ENCODE results near the gene SMC1B. TPM values are rescaled to one million over a fixed set of nuclear protein-coding genes. Genes with fewer than 3 reads are reported as not detected.

The SMC1B gene
- total and polyA plus RNA-seq, 2 experiments from 2014 or later = 0.10 TPM; not detected in 1

- DNase-seq (ENCODE audit: low spot score) (no peak), ATAC-seq (no peak)
- no peaks in the 10 kb centered on the region for H3K79me2 ChIP-seq (replicated peaks; ENCODE audit: insufficient read depth)
- no peaks in the 10 kb centered on the region for H4K20me1 ChIP-seq (replicated peaks; ENCODE audit: insufficient read depth)
- H3K4me3 ChIP-seq = no peak overlapping the region
- TF ChIP-seq ETS1 (IDR thresholded peaks at IDR 0.05) (no peak), EZH2 (IDR thresholded peaks at IDR 0.05; ENCODE audit: low read depth, unreplicated experiment) (no peak), ZNF331 (CRISPR knock-in tag; IDR thresholded peaks at IDR 0.05; ENCODE audit: low read depth) (no peak), NANOG (IDR thresholded peaks at IDR 0.05; ENCODE audit: borderline replicate concordance) (no peak), STAT1 (IDR thresholded peaks at IDR 0.05; ENCODE audit: unreplicated experiment) (no peak), ZNF114 (CRISPR knock-in tag; IDR thresholded peaks at IDR 0.05) (no peak), EZH2phosphoT487 (IDR thresholded peaks at IDR 0.05; ENCODE audit: unreplicated experiment) (no peak)
- H3K27ac ChIP-seq (ENCODE audit: low read depth) = no peak overlapping the region
- no peaks in the 10 kb centered on the region for H3K9me2 ChIP-seq (ENCODE audit: insufficient read depth)
- no peak overlapping the region for H3K27ac Mint-ChIP-seq
- H3K4me3 Mint-ChIP-seq = no peak overlapping the region
- no peaks in the 10 kb centered on the region for H3K36me3 ChIP-seq (ENCODE audit: insufficient read depth)
- H3K4me1 Mint-ChIP-seq = no peaks in the 10 kb centered on the region
- peaks cover 8% of the 10 kb centered on the region; the same call in 2 of the 3 replicates for H3K9me3 Mint-ChIP-seq
- no peaks in the 10 kb centered on the region for H3F3A ChIP-seq (replicated peaks; ENCODE audit: low read depth)
- H3K27me3 Mint-ChIP-seq (ENCODE audit: insufficient read depth, low read depth, poor library complexity) = no peaks in the 10 kb centered on the region
- H3K36me3 Mint-ChIP-seq (ENCODE audit: low read depth) = no peaks in the 10 kb centered on the region
- H3K4me2 ChIP-seq = no peak overlapping the region
- H3K27me3 ChIP-seq (ENCODE audit: insufficient read depth) = no peaks in the 10 kb centered on the region
- H2AFZ ChIP-seq = no peak overlapping the region
- H3K4me1 ChIP-seq (ENCODE audit: insufficient read depth) = no peaks in the 10 kb centered on the region
Observed at GRCh38 chr22:45399712-45400445, 13.5 kb downstream of the SMC1B start.

- Histone ChIP-seq H3K36me3 (ENCODE audit: insufficient read depth) (no peaks in the 10 kb centered on the region), H3K9me2 (ENCODE audit: insufficient read depth) (no peaks in the 10 kb centered on the region), H2AFZ (no peak overlapping the region), H3K4me2 (no peak overlapping the region), H3K27me3 (ENCODE audit: insufficient read depth) (no peaks in the 10 kb centered on the region), H4K20me1 (replicated peaks; ENCODE audit: insufficient read depth) (no peaks in the 10 kb centered on the region), H3K27ac (ENCODE audit: low read depth) (no peak overlapping the region), H3F3A (replicated peaks; ENCODE audit: low read depth) (no peaks in the 10 kb centered on the region), H3K4me3 (no peak overlapping the region), H3K79me2 (replicated peaks; ENCODE audit: insufficient read depth) (no peaks in the 10 kb centered on the region), H3K4me1 (ENCODE audit: insufficient read depth) (no peaks in the 10 kb centered on the region)
- no peaks in the 10 kb centered on the region for H3K36me3 Mint-ChIP-seq (ENCODE audit: low read depth)
- H3K27ac Mint-ChIP-seq = no peak overlapping the region
- H3K27me3 Mint-ChIP-seq (ENCODE audit: insufficient read depth, low read depth, poor library complexity) = no peaks in the 10 kb centered on the region
- no peak for ATAC-seq
- no peak for DNase-seq (ENCODE audit: low spot score)
- H3K4me3 Mint-ChIP-seq = no peak overlapping the region
- no peaks in the 10 kb centered on the region for H3K4me1 Mint-ChIP-seq
- H3K9me3 Mint-ChIP-seq = peaks cover 8% of the 10 kb centered on the region; the same call in 2 of the 3 replicates
- TF ChIP-seq REST (IDR thresholded peaks at IDR 0.05; ENCODE audit: unreplicated experiment) (no peak), JUNB (IDR thresholded peaks at IDR 0.05; ENCODE audit: unreplicated experiment) (no peak), POLR2AphosphoS5 (IDR thresholded peaks at IDR 0.05; ENCODE audit: low read depth) (no peak), STAT1 (IDR thresholded peaks at IDR 0.05; ENCODE audit: unreplicated experiment) (no peak), NANOG (IDR thresholded peaks at IDR 0.05; ENCODE audit: borderline replicate concordance) (no peak), EZH2phosphoT487 (IDR thresholded peaks at IDR 0.05; ENCODE audit: unreplicated experiment) (no peak), ZNF331 (CRISPR knock-in tag; IDR thresholded peaks at IDR 0.05; ENCODE audit: low read depth) (no peak), ZNF114 (CRISPR knock-in tag; IDR thresholded peaks at IDR 0.05) (no peak)
Observed at GRCh38 chr22:45398214-45398613, 15.2 kb downstream of the SMC1B start.
